A549 (cell line): ENCODE data around the gene THTPA. TPM values are rescaled to one million over a fixed set of nuclear protein-coding genes. Genes with fewer than 3 reads are reported as not detected.

Experiments used
- ATAC-seq, 2 experiments: fragments of 200-7000 bp in 1 of 2; fragments of >200 bp in 1 of 2; cut with Nextera tagmentation in 1 of 2; cut with Tn5 transposase in 1 of 2; 3 replicates each; pipeline versions ENCODE4 v1.8.0 to v1.9.1; 2018 to 2020; ENCODE audit warnings: mild to moderate bottlenecking in 1 of 2, moderate library complexity in 1 of 2
- CTCF ChIA-PET: fragments of 300-600 bp; sonication (Branson Sonifier 250); formaldehyde crosslinking; extraction: SDS; loops from one replicate; lab custom pipeline; 2021; ENCODE audit warnings: antibody characterized with exemption, inconsistent platforms; lab: Yijun Ruan, JAX
- POLR2A ChIA-PET: fragments of 350-600 bp; formaldehyde crosslinking; extraction: SDS; loops from one replicate; lab custom pipeline; 2021; ENCODE audit warnings: antibody characterized with exemption, inconsistent platforms; lab: Yijun Ruan, JAX
- DNase-seq, 2 experiments: peaks; one replicate each; pipeline versions ENCODE4 v3.0.0 to v3.0.0-alpha.2; 2011 to 2016; ENCODE audit warnings: low read depth in 1 of 2, low spot score in 1 of 2
- FAIRE-seq: peaks from 2 replicates; lab custom pipeline; 2011; peaks lifted over from hg19 to GRCh38; lab: Jason Lieb, UNC
- H3K27ac ChIP-seq, 2 experiments: fragments of >200 bp; sonication (Bioruptor Twin); formaldehyde crosslinking; 3 replicates each; pipeline ENCODE4 v1.5.1; 2016 to 2017
- H3K4me1 ChIP-seq: fragments of >200 bp; sonication (Bioruptor Twin); formaldehyde crosslinking; 3 replicates; pipeline ENCODE4 v1.6.1; 2016
- H3K4me2 ChIP-seq: fragments of >200 bp; sonication (Bioruptor Twin); formaldehyde crosslinking; 3 replicates; pipeline ENCODE4 v1.6.1; 2016
- H3K4me3 ChIP-seq: fragments of >200 bp; sonication (Bioruptor Twin); formaldehyde crosslinking; 3 replicates; pipeline ENCODE4 v1.5.1; 2016
- H3K9me3 ChIP-seq: fragments of >200 bp; sonication (Bioruptor Twin); formaldehyde crosslinking; 3 replicates; pipeline ENCODE4 v1.6.1; 2016
- BCL3 ChIP-seq: fragments of >200 bp; sonication (Bioruptor Twin); formaldehyde crosslinking; IDR thresholded peaks from 3 replicates; pipeline ENCODE4 v1.6.1; 2016
- CBX2 ChIP-seq: fragments of 200-600 bp; sonication (generic); IDR thresholded peaks from 2 replicates; pipeline ENCODE4 v1.6.1; 2016; ENCODE audit warnings: low read depth, mild to moderate bottlenecking, borderline replicate concordance
- CBX8 ChIP-seq: fragments of 200-600 bp; sonication (generic); IDR thresholded peaks from 2 replicates; pipeline ENCODE4 v1.6.1; 2016
- CEBPB ChIP-seq, 2 experiments: fragments of >200 bp in 1 of 2; sonication (Bioruptor Twin) in 1 of 2; formaldehyde crosslinking in 1 of 2; IDR thresholded peaks; 2 replicates each; pipeline ENCODE4 v1.6.1; 2012 to 2016
- E2F6 ChIP-seq: IDR thresholded peaks from 2 replicates; pipeline ENCODE4 v1.6.1; 2012; ENCODE audit warnings: low read depth, borderline replicate concordance
- EHMT2 ChIP-seq: fragments of 200-600 bp; sonication (generic); IDR thresholded peaks from 2 replicates; pipeline ENCODE4 v1.6.1; 2016; ENCODE audit warnings: antibody characterized with exemption, low read depth, mild to moderate bottlenecking, moderate library complexity
- ELK1 ChIP-seq: fragments of 150-350 bp; IDR thresholded peaks from 2 replicates; pipeline ENCODE4 v1.6.1; 2014; ENCODE audit warnings: low read depth, mild to moderate bottlenecking, low read length
- FOXS1 ChIP-seq: fragments of 250-450 bp; sonication (Bioruptor Pico); IDR thresholded peaks from 2 replicates; pipeline ENCODE4 v1.5.0; 2020; ENCODE audit warnings: mild to moderate bottlenecking, moderate library complexity
- HDAC2 ChIP-seq: fragments of 200-600 bp; sonication (generic); IDR thresholded peaks from 2 replicates; pipeline ENCODE4 v1.6.1; 2016
- HES2 ChIP-seq: fragments of >200 bp; sonication (Bioruptor Twin); formaldehyde crosslinking; IDR thresholded peaks from 2 replicates; pipeline ENCODE4 v1.6.1; 2016
- HMGXB4 ChIP-seq: fragments of 250-450 bp; sonication (Bioruptor Pico); IDR thresholded peaks from 2 replicates; pipeline ENCODE4 v1.5.0; 2021; ENCODE audit warnings: mild to moderate bottlenecking, moderate library complexity, borderline replicate concordance
- HOXA7 ChIP-seq: fragments of 250-450 bp; sonication (Bioruptor Pico); IDR thresholded peaks from 2 replicates; pipeline ENCODE4 v1.5.0; 2020; ENCODE audit warnings: mild to moderate bottlenecking, moderate library complexity
- HOXB5 ChIP-seq: fragments of 250-450 bp; sonication (Bioruptor Pico); IDR thresholded peaks from 2 replicates; pipeline ENCODE4 v1.5.0; 2020; ENCODE audit warnings: mild to moderate bottlenecking, moderate library complexity
- KDM5A ChIP-seq: fragments of 200-600 bp; sonication (generic); IDR thresholded peaks from 2 replicates; pipeline ENCODE4 v1.6.1; 2016; ENCODE audit warnings: antibody characterized with exemption, mild to moderate bottlenecking
- MAFK ChIP-seq: fragments of 450-650 bp; IDR thresholded peaks from 2 replicates; pipeline ENCODE4 v1.6.1; 2014; ENCODE audit not compliant: partially characterized antibody
- MAX ChIP-seq: IDR thresholded peaks from 2 replicates; pipeline ENCODE4 v1.6.1; 2012
- MAZ ChIP-seq: fragments of 150-350 bp; IDR thresholded peaks from 2 replicates; pipeline ENCODE4 v1.6.1; 2014; ENCODE audit warnings: antibody characterized with exemption, low read depth, low read length, borderline replicate concordance
- NFE2L2 ChIP-seq: fragments of 150-350 bp; conservative IDR thresholded peaks from 2 replicates; pipeline ENCODE4 v1.6.1; 2014; ENCODE audit warnings: low read length
- PHF8 ChIP-seq: fragments of 200-600 bp; sonication (generic); IDR thresholded peaks from 2 replicates; pipeline ENCODE4 v1.6.1; 2016; ENCODE audit warnings: low read depth, mild to moderate bottlenecking, antibody characterized with exemption, moderate library complexity, borderline replicate concordance
- RAD21 ChIP-seq, 2 experiments: fragments of >200 bp in 1 of 2; sonication (Bioruptor Twin) in 1 of 2; formaldehyde crosslinking in 1 of 2; IDR thresholded peaks in 1 of 2; conservative IDR thresholded peaks in 1 of 2; 2 replicates in 1 of 2; 3 replicates in 1 of 2; pipeline ENCODE4 v1.6.1; 2012 to 2018; ENCODE audit warnings: inconsistent platforms in 1 of 2
- TFCP2L1 ChIP-seq: fragments of 250-450 bp; sonication (Bioruptor Pico); IDR thresholded peaks from 2 replicates; pipeline ENCODE4 v1.5.0; 2021; ENCODE audit warnings: mild to moderate bottlenecking
- TP53 ChIP-seq: fragments of 250-450 bp; sonication (Bioruptor Pico); IDR thresholded peaks from 2 replicates; pipeline ENCODE4 v1.5.0; 2021; ENCODE audit warnings: mild to moderate bottlenecking, moderate library complexity
- USF2 ChIP-seq: fragments of 450-650 bp; IDR thresholded peaks from 2 replicates; pipeline ENCODE4 v1.6.1; 2014; ENCODE audit warnings: antibody characterized with exemption
- WGBS: methylation state at CpG from one replicate; pipeline ENCODE4 v1.1.6; 2017; ENCODE audit errors: missing lambda C conversion rate; 5-methylcytosine and 5-hydroxymethylcytosine counted together
- polyA plus RNA-seq, 4 experiments: library from polyadenylated mRNA; depleted of rRNA in 3 of 4; stranded (reverse); fragments of >200 nt; fragmentation: RNase III in 1 of 4; extraction: RNeasy Plus Mini Kit Qiagen cat#74134 plus additional on column Dnase treatment in 1 of 4; gene quantifications; 2 replicates in 3 of 4; 3 replicates in 1 of 4; pipeline ENCODE4 v1.2.3, GENCODE V29; 2011 to 2017

The THTPA gene
- polyA plus RNA-seq, 2 of the 4 experiments (the other 2 are of a cell fraction) = 8.1 to 23.9 TPM

- DNase-seq (no peak), FAIRE-seq (no peak), ATAC-seq (no peak)
- no peak for TF ChIP-seq HOXA7 (CRISPR knock-in tag)
- no peak for TF ChIP-seq CBX8
- TF ChIP-seq MAX = no peak
- no peak for TF ChIP-seq CBX2
- TF ChIP-seq TFCP2L1 (CRISPR knock-in tag) = no peak
- no peak for TF ChIP-seq KDM5A
- TF ChIP-seq E2F6 = no peak
- TF ChIP-seq MAFK = no peak
- no peak for TF ChIP-seq MAZ
- no peak for TF ChIP-seq NFE2L2
- TF ChIP-seq TP53 = no peak
- no peak for TF ChIP-seq CEBPB (IDR thresholded peaks at IDR 0.05)
- TF ChIP-seq HES2 = no peak
- TF ChIP-seq ELK1 = no peak
- no peak for TF ChIP-seq USF2
- WGBS = 80% methylated on average over 17 of the region's 23 CpGs
- H3K4me1 ChIP-seq = peaks cover 20% of the 10 kb centered on the region
- H3K4me2 ChIP-seq = no peak overlapping the region
- POLR2A ChIA-PET = no interaction called here
- no peaks in the 10 kb centered on the region for H3K9me3 ChIP-seq
- H3K27ac ChIP-seq = no peak overlapping the region
- no peak overlapping the region for H3K4me3 ChIP-seq
- CTCF ChIA-PET = interaction anchor here (0.9 to 19.0 kb wide), 6 partner anchors 11 to 94 kb away, joined by 3 to 553 read pairs (median 8); partner anchors contain the start of gene NGDN
Observed at GRCh38 chr14:23570806-23571483, 14.9 kb downstream of the THTPA start.

GRCh38 chr14:23571701-23572523 lies 15.8 kb downstream of the THTPA start:
- Histone ChIP-seq H3K4me2 (no peak overlapping the region), H3K9me3 (no peaks in the 10 kb centered on the region), H3K4me3 (no peak overlapping the region), H3K4me1 (peaks cover 14% of the 10 kb centered on the region), H3K27ac (no peak overlapping the region)
- FAIRE-seq = no peak
- ChIA-PET CTCF (interaction anchor here (0.9 to 19.0 kb wide), 6 partner anchors 10 to 357 kb away, joined by 3 to 553 read pairs (median 4); partner anchors contain the start of gene NGDN), POLR2A (no interaction called here)
- TF ChIP-seq BCL3 = no peak
- TF ChIP-seq HMGXB4 (CRISPR knock-in tag) = no peak
- no peak for TF ChIP-seq ELK1
- no peak for TF ChIP-seq EHMT2
- TF ChIP-seq HDAC2 = no peak
- TF ChIP-seq HOXB5 (CRISPR knock-in tag) = no peak
- no peak for TF ChIP-seq CBX8
- no peak for TF ChIP-seq FOXS1 (CRISPR knock-in tag)
- no peak for TF ChIP-seq PHF8
- TF ChIP-seq MAX = no peak
- no peak for TF ChIP-seq RAD21 (conservative IDR thresholded peaks at IDR 0.05 in 1 of 2, IDR thresholded peaks at IDR 0.05 in 1 of 2)
- no peak for TF ChIP-seq HOXA7 (CRISPR knock-in tag)
- no peak for TF ChIP-seq CBX2
- 64% methylated on average over 14 of the region's 14 CpGs for WGBS
- no peak for ATAC-seq
- DNase-seq = no peak
